CD4-positive, CD25-positive, alpha-beta regulatory T cell (primary cell): ENCODE measurements around the gene PLCL1. TPM values are rescaled to one million over a fixed set of nuclear protein-coding genes. Genes with fewer than 3 reads are reported as not detected.

Experiments used
- ATAC-seq, 2 donors: fragments of 150-1000 bp; cut with Tn5 transposase; one replicate each; pipeline ENCODE4 v1.10.0; 2021; ENCODE audit warnings: low read depth in 2 of 2, moderate number of reproducible peaks in 2 of 2, moderate library complexity in 1 of 2
- DNase-seq, 3 donors: peaks; one replicate each; pipeline versions ENCODE4 v3.0.0 to v3.0.0-alpha.2; 2012 to 2022; ENCODE audit warnings: mixed read lengths in 1 of 3
- H3K27ac ChIP-seq: one replicate; pipeline ENCODE4 v1.7.0; 2013; ENCODE audit warnings: mild to moderate bottlenecking, low read length; ENCODE audit not compliant: insufficient read depth, poor library complexity, severe bottlenecking
- H3K27me3 ChIP-seq: one replicate; pipeline ENCODE4 v1.7.0; 2013; ENCODE audit warnings: low read length; ENCODE audit not compliant: control insufficient read depth, insufficient read depth
- H3K36me3 ChIP-seq: one replicate; pipeline ENCODE4 v1.7.0; 2013; ENCODE audit warnings: mild to moderate bottlenecking, low read length, moderate library complexity; ENCODE audit not compliant: control insufficient read depth, insufficient read depth
- H3K4me1 ChIP-seq: 2 replicates; pipeline ENCODE4 v1.7.0; 2013; ENCODE audit warnings: mild to moderate bottlenecking, low read length; ENCODE audit not compliant: insufficient read depth, control insufficient read depth, poor library complexity, severe bottlenecking
- H3K4me3 ChIP-seq: one replicate; pipeline ENCODE4 v1.7.0; 2013; ENCODE audit warnings: low read depth, mild to moderate bottlenecking, low read length, moderate library complexity
- H3K9me3 ChIP-seq, 2 experiments: 1 replicate in 1 of 2; 2 replicates in 1 of 2; pipeline ENCODE4 v1.7.0; 2013; ENCODE audit warnings: low read length in 2 of 2, mild to moderate bottlenecking in 1 of 2, moderate library complexity in 1 of 2; ENCODE audit not compliant: control insufficient read depth in 2 of 2
- H3K27ac Mint-ChIP-seq, 3 donors: one replicate each; pipeline ENCODE4 v1.8.0; 2020 to 2022; ENCODE audit warnings: mild to moderate bottlenecking in 3 of 3, mixed read lengths in 3 of 3, moderate library complexity in 2 of 3
- H3K27me3 Mint-ChIP-seq: one replicate; pipeline ENCODE4 v1.8.0; 2022; ENCODE audit warnings: mild to moderate bottlenecking, mixed read lengths
- H3K36me3 Mint-ChIP-seq: one replicate; pipeline ENCODE4 v1.8.0; 2020; ENCODE audit warnings: mixed read lengths
- H3K4me1 Mint-ChIP-seq, 4 donors: one replicate each; pipeline ENCODE4 v1.8.0; 2020 to 2022; ENCODE audit warnings: mixed read lengths in 4 of 4, mild to moderate bottlenecking in 1 of 4
- H3K4me3 Mint-ChIP-seq, 4 donors: one replicate each; pipeline ENCODE4 v1.8.0; 2020 to 2022; ENCODE audit warnings: mild to moderate bottlenecking in 4 of 4, mixed read lengths in 4 of 4, moderate library complexity in 3 of 4
- H3K9me3 Mint-ChIP-seq, 7 donors: one replicate each; pipeline ENCODE4 v1.8.0; 2020 to 2022; ENCODE audit warnings: mixed read lengths in 7 of 7, mild to moderate bottlenecking in 3 of 7, moderate library complexity in 2 of 7
- polyA plus RNA-seq, 4 donors: library from polyadenylated mRNA; unstranded; fragments of 300-500 nt; fragmentation: Illumina TruSeq; gene quantifications; one replicate each; pipeline ENCODE4 v1.2.3, GENCODE V29; 2021
- total RNA-seq: library from RNA; stranded (reverse); gene quantifications from one replicate; pipeline ENCODE4 v1.2.3, GENCODE V29; 2022

Gene PLCL1
- total and polyA plus RNA-seq, 5 donors from 2014 or later = 17.3 to 37.8 (median 19.2) TPM

DNA sequence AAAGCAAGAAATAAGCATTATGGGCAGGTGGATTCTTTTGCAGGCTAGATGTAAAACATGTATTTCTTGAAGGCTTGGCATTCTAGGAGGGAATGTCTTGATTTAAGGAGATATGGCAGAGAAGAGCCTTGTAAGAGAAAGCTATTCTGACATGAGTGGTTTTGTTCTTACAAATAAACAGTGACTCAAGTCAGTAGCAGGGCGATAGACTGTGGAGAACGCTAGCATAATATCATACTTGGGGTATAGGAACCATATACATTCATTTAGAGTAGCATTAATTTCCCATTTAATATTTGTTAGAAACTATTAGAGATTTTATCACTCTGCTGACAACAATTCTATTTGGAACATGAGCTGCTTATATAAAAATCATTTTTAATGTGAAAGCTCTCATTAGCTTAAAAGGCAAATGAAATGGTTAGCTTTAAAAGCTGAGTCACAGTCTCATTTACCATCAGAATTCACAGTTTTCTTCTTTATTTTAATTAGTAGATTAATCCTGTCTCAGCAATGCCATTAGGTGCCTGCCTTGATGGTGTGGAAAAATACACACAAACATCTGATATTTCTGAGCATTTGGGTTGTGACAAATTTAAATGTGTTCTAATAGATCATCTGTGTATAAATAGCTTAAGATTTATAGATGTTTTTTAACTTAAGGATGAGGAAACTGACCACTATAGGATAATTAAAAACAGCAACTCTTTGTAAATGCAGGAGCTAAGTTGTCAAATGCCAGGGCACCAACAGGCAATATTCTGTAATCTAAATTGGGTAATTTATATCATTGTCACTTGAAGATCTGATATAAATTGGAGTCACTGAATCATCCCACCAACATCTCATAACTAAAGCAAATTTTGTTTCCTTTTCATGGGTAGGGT, 276.7 kb downstream of the PLCL1 start:
- Mint-ChIP-seq H3K9me3 (peaks cover 0 to 2% (median 0%) of the 10 kb centered on the region in 7 donors), H3K27ac (peak overlapping the region in 1 of 3 donors; percentile 60), H3K27me3 (no peaks in the 10 kb centered on the region), H3K4me1 (peaks cover 8 to 24% (median 18%) of the 10 kb centered on the region in 4 donors), H3K4me3 (no peak overlapping the region), H3K36me3 (peaks cover 35% of the 10 kb centered on the region)
- Histone ChIP-seq H3K4me1 (no peaks in the 10 kb centered on the region), H3K27ac (no peak overlapping the region), H3K4me3 (no peak overlapping the region), H3K36me3 (peaks cover 23% of the 10 kb centered on the region), H3K9me3 (no peaks in the 10 kb centered on the region), H3K27me3 (no peaks in the 10 kb centered on the region)
- DNase-seq (no peak), ATAC-seq (no peak)

DNA sequence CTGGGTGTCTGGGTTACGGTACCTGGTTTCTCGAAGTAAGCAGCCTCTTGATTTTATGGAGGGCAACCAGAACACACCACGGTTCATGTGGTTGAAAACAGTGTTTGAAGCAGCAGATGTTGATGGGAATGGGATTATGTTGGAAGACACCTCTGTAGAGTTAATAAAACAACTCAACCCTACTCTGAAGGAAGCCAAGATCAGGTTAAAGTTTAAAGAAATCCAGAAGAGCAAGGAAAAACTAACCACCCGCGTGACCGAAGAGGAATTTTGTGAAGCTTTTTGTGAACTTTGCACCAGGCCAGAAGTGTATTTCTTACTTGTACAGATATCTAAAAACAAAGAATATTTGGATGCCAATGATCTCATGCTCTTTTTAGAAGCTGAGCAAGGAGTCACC, 279.8 kb downstream of the PLCL1 start:
- H3K36me3 Mint-ChIP-seq = peaks cover 37% of the 10 kb centered on the region

DNA sequence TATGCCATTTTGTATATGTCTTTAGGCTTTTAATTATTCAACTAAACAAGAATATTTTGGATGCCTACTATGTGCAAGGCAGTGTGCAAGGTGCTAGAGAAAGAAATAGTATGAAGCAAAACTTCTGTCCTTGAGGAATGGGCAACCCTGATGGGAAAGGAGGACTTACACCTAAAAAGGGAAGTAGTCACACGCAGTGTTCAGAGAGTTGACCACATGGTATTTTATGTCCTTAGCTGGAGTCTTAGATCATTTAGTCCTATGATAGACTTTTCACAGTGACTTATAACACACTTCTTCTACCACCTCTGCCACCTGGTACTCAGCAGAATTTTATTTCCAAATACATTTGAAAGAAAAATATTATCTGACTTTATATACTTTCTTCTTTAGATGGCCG, 291.6 kb downstream of the PLCL1 start:
- Histone ChIP-seq H3K4me3 (no peak overlapping the region), H3K27me3 (no peaks in the 10 kb centered on the region), H3K27ac (no peak overlapping the region), H3K36me3 (peaks cover 16% of the 10 kb centered on the region), H3K9me3 (no peaks in the 10 kb centered on the region), H3K4me1 (no peaks in the 10 kb centered on the region)
- Mint-ChIP-seq H3K27ac (no peak overlapping the region), H3K4me3 (no peak overlapping the region), H3K9me3 (no peaks in the 10 kb centered on the region), H3K36me3 (peaks cover 35% of the 10 kb centered on the region), H3K4me1 (peaks cover 15 to 29% (median 26%) of the 10 kb centered on the region in 4 donors), H3K27me3 (no peaks in the 10 kb centered on the region)
- no peak for DNase-seq
- ATAC-seq = no peak

More for the DNA sequence above, 279.8 kb downstream of the PLCL1 start:
- no peak for DNase-seq
- no peak overlapping the region for H3K4me3 Mint-ChIP-seq
- Histone ChIP-seq H3K27me3 (no peaks in the 10 kb centered on the region), H3K36me3 (peaks cover 34% of the 10 kb centered on the region), H3K4me3 (no peak overlapping the region), H3K4me1 (no peaks in the 10 kb centered on the region), H3K9me3 (no peaks in the 10 kb centered on the region), H3K27ac (no peak overlapping the region)
- no peaks in the 10 kb centered on the region for H3K27me3 Mint-ChIP-seq
- no peak overlapping the region for H3K27ac Mint-ChIP-seq
- H3K4me1 Mint-ChIP-seq = peaks cover 4 to 19% (median 12%) of the 10 kb centered on the region in 4 donors
- ATAC-seq = no peak
- no peaks in the 10 kb centered on the region for H3K9me3 Mint-ChIP-seq

DNA sequence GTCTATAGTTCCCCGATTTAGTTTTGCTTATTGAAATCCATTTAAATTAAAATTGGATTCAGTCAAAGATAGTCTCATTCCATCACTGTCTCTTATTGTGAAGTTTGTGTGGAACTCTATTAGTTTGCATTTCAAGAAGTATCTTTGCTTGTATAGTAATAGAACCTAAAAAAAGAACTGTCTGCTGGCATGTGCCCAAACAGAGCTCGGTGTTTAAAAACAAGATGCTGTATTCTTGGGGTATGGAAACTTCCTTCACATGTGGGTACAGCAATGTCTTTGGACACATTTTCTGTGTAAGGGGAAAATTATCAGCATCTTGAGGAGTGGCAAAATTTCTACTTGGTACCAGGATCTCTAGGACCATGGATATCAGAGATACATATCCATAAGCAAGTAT, 292.6 kb downstream of the PLCL1 start:
- no peak overlapping the region for H3K27ac Mint-ChIP-seq

DNA sequence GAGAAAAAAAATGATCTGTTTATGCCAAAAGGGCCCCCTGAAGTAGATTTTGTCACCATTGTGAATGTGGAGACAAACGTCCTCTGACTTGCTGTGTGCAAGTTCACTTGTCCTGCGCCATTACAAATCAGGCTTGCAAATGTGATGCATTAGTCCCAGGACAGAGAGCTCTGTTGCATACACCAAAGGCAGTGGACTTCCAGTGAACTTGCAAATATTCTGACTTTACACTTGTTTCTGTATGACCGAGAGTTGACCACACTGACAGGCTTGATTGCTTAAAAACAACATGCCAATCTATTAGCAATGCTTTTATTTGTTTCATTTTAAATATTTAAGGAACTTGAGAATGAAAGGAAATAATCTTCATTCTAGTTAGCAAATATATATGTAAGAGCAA, 293.2 kb downstream of the PLCL1 start:
- DNase-seq = no peak
- no peaks in the 10 kb centered on the region for H3K9me3 Mint-ChIP-seq
- no peaks in the 10 kb centered on the region for H3K9me3 ChIP-seq
- H3K4me1 ChIP-seq = no peaks in the 10 kb centered on the region
- ATAC-seq = no peak
- H3K36me3 ChIP-seq = peaks cover 27% of the 10 kb centered on the region
- H3K36me3 Mint-ChIP-seq = peaks cover 37% of the 10 kb centered on the region
- H3K27ac Mint-ChIP-seq = no peak overlapping the region
- no peak overlapping the region for H3K27ac ChIP-seq
- no peaks in the 10 kb centered on the region for H3K27me3 Mint-ChIP-seq
- no peak overlapping the region for H3K4me3 ChIP-seq
- H3K4me1 Mint-ChIP-seq = peaks cover 15 to 29% (median 21%) of the 10 kb centered on the region in 4 donors
- H3K4me3 Mint-ChIP-seq = no peak overlapping the region
- no peaks in the 10 kb centered on the region for H3K27me3 ChIP-seq

More for the DNA sequence above, 292.6 kb downstream of the PLCL1 start:
- ATAC-seq = no peak
- no peak for DNase-seq
- Mint-ChIP-seq H3K27me3 (no peaks in the 10 kb centered on the region), H3K9me3 (no peaks in the 10 kb centered on the region), H3K36me3 (peaks cover 37% of the 10 kb centered on the region), H3K4me1 (peaks cover 15 to 29% (median 25%) of the 10 kb centered on the region in 4 donors), H3K4me3 (no peak overlapping the region)
- no peaks in the 10 kb centered on the region for H3K9me3 ChIP-seq
- no peak overlapping the region for H3K4me3 ChIP-seq
- no peak overlapping the region for H3K27ac ChIP-seq
- H3K36me3 ChIP-seq = peaks cover 23% of the 10 kb centered on the region
- H3K4me1 ChIP-seq = no peaks in the 10 kb centered on the region
- no peaks in the 10 kb centered on the region for H3K27me3 ChIP-seq

DNA sequence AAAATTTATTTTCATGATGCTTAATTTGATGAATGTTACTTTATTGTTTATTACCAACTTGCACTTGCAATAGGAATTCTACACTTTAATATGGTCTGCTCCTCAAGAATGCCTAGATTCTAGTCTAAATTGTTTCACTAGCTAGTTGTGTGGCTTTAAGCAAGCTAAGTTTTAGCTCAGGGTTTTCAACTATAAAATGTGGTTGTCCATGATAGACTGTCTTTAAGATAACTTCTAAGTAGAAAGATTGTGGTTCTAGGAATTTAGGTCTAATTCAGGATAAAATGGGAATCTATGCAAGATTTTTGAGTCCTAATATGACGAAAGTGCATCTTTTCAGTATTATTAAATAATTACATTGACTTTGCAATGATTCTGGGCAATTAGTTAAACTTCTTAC, 294.0 kb downstream of the PLCL1 start:
- H3K9me3 Mint-ChIP-seq = no peaks in the 10 kb centered on the region
- H3K36me3 Mint-ChIP-seq = peaks cover 34% of the 10 kb centered on the region
- no peak overlapping the region for H3K27ac Mint-ChIP-seq
- no peaks in the 10 kb centered on the region for H3K27me3 Mint-ChIP-seq
- H3K27me3 ChIP-seq = no peaks in the 10 kb centered on the region
- ATAC-seq (no peak), DNase-seq (no peak)
- no peaks in the 10 kb centered on the region for H3K9me3 ChIP-seq
- no peak overlapping the region for H3K27ac ChIP-seq
- peaks cover 15 to 24% (median 19%) of the 10 kb centered on the region in 4 donors for H3K4me1 Mint-ChIP-seq
- peaks cover 30% of the 10 kb centered on the region for H3K36me3 ChIP-seq
- no peak overlapping the region for H3K4me3 ChIP-seq
- H3K4me3 Mint-ChIP-seq = no peak overlapping the region
- H3K4me1 ChIP-seq = no peaks in the 10 kb centered on the region

DNA sequence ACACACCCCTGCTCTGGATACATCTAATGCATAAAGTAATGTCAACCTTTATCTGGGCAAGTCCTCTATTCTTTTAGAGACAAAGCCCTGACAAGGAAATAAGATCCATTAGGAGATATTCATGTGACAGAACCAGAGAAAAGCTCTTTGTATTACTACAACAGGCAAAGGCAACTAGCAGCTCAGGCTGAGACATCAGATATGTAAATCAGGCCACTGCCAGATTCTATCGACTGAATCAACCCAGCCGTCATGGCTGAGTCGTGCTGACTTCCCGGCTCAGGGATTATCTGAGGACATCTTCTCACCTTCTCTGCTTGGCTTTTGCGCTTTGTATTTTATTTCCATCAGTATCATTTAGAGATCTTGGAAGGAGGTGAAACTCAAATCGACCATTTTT, 294.5 kb downstream of the PLCL1 start:
- Mint-ChIP-seq H3K27ac (no peak overlapping the region), H3K4me1 (peaks cover 15 to 24% (median 20%) of the 10 kb centered on the region in 4 donors), H3K9me3 (no peaks in the 10 kb centered on the region), H3K4me3 (no peak overlapping the region), H3K36me3 (peaks cover 39% of the 10 kb centered on the region), H3K27me3 (no peaks in the 10 kb centered on the region)
- Histone ChIP-seq H3K36me3 (peaks cover 35% of the 10 kb centered on the region), H3K9me3 (no peaks in the 10 kb centered on the region), H3K27me3 (no peaks in the 10 kb centered on the region), H3K4me1 (no peaks in the 10 kb centered on the region), H3K27ac (no peak overlapping the region), H3K4me3 (no peak overlapping the region)
- no peak for DNase-seq
- ATAC-seq = no peak

DNA sequence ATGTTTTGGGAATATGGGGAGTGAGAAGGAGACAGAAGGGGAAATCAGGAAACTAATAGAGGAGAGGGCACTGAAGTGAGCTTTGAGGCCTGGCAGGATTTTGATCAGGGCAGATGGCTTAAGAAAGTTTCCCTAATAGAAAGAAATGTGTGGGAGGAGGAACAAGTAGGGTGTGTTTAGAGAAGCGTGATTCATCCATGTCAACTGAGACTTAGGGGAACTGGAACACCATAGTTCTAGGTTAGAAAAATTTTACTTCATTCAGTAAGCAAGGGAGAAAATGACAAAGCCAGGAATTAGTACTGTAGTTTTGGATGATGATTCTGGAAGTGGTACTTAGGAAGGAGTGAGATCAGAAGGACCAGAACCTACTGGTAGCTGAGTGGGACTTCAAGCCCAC, 296.0 kb downstream of the PLCL1 start:
- no peaks in the 10 kb centered on the region for H3K27me3 ChIP-seq
- Mint-ChIP-seq H3K36me3 (peaks cover 49% of the 10 kb centered on the region), H3K27ac (no peak overlapping the region)

More for the DNA sequence above, 296.0 kb downstream of the PLCL1 start:
- Histone ChIP-seq H3K4me1 (no peaks in the 10 kb centered on the region), H3K36me3 (peaks cover 45% of the 10 kb centered on the region), H3K9me3 (no peaks in the 10 kb centered on the region), H3K27ac (no peak overlapping the region), H3K4me3 (no peak overlapping the region)
- no peaks in the 10 kb centered on the region for H3K9me3 Mint-ChIP-seq
- no peaks in the 10 kb centered on the region for H3K27me3 Mint-ChIP-seq
- DNase-seq (no peak), ATAC-seq (no peak)
- H3K4me3 Mint-ChIP-seq = no peak overlapping the region
- peaks cover 14 to 24% (median 20%) of the 10 kb centered on the region in 4 donors for H3K4me1 Mint-ChIP-seq
